Muscle of back (tissue), 11 donors: ENCODE data around the gene SPEM3. TPM values are rescaled to one million over a fixed set of nuclear protein-coding genes. Genes with fewer than 3 reads are reported as not detected.

ENCODE experiments used
- DNase-seq, 3 donors: peaks; one replicate each; pipeline versions ENCODE4 v3.0.0 to v3.0.0-alpha.2; 2013
- polyA plus RNA-seq, 10 donors: library from polyadenylated mRNA; unstranded; fragments of 120-200 nt; gene quantifications; one replicate each; pipeline ENCODE4 v1.2.1, GENCODE V29; 2013; ENCODE audit not compliant: insufficient read length in 10 of 10

The SPEM3 gene
- polyA plus RNA-seq, 10 donors: 0.04 TPM; not detected in 9

- DNase-seq: no peak
These were observed 7.5 kb upstream of the SPEM3 start for GRCh38 chr17:7421186-7421585.

GRCh38 chr17:7423679-7424078 is 5.0 kb upstream of the SPEM3 start:
- DNase-seq: no peak

- DNase-seq: no peak
These were observed 3.3 kb upstream of the SPEM3 start, which contains the start of gene SPEM2 for GRCh38 chr17:7425316-7425715. SPEM2 (plus strand) TSS chr17:7425616; CDS start chr17:7425689, 73 bp downstream.

GRCh38 chr17:7425756-7426155 is 2.9 kb upstream of the SPEM3 start:
- no peak for DNase-seq

GRCh38 chr17:7426203-7426863 is 2.3 kb upstream of the SPEM3 start:
- DNase-seq: no peak

GRCh38 chr17:7426896-7427489 is 1.7 kb upstream of the SPEM3 start:
- no peak for DNase-seq

GRCh38 chr17:7427549-7427948 is 1.1 kb upstream of the SPEM3 start:
- DNase-seq: no peak

GRCh38 chr17:7429722-7430121 is 1.1 kb downstream of the SPEM3 start:
- DNase-seq: no peak

GRCh38 chr17:7431231-7431630 is 2.6 kb downstream of the SPEM3 start:
- no peak for DNase-seq

GRCh38 chr17:7432296-7432695 is 3.6 kb downstream of the SPEM3 start:
- DNase-seq: no peak

- peak in 1 of 3 donors; percentile 69 for DNase-seq
These were observed 7.3 kb downstream of the SPEM3 start for GRCh38 chr17:7435676-7436555.

GRCh38 chr17:7436556-7437368 is 8.1 kb downstream of the SPEM3 start:
- peak; percentile 68 to 88 (median 81) for DNase-seq

GRCh38 chr17:7437369-7437863 is 8.8 kb downstream of the SPEM3 start:
- no peak for DNase-seq

- peak in 1 of 3 donors; percentile 83 for DNase-seq
These were observed 9.4 kb downstream of the SPEM3 start for GRCh38 chr17:7437950-7438614.

GRCh38 chr17:7438656-7439460 is 10.2 kb downstream of the SPEM3 start:
- DNase-seq: no peak

- DNase-seq: peak in 1 of 3 donors; percentile 42
These were observed 10.9 kb downstream of the SPEM3 start, which contains the start of gene FGF11 for GRCh38 chr17:7439462-7440112. FGF11 (plus strand) TSS chr17:7439512; CDS start chr17:7439621, 109 bp downstream.

GRCh38 chr17:7440113-7440833 is 11.6 kb downstream of the SPEM3 start:
- DNase-seq: peak in 1 of 3 donors; percentile 85

- DNase-seq: peak in 1 of 3 donors; percentile 82
These were observed 12.2 kb downstream of the SPEM3 start for GRCh38 chr17:7440834-7441195.

GRCh38 chr17:7441266-7441665 is 12.6 kb downstream of the SPEM3 start:
- DNase-seq: no peak
